K562 (cell line): ENCODE results near the gene SHISAL1. TPM values are rescaled to one million over a fixed set of nuclear protein-coding genes. Genes with fewer than 3 reads are reported as not detected.

Source experiments
- ATAC-seq: fragments of 200-7000 bp; cut with Tn5 transposase; 3 replicates; pipeline ENCODE4 v1.9.1; 2020; ENCODE audit warnings: moderate library complexity
- BruUV-seq: library from RNA; stranded (reverse); fragments of 400-500 nt; replicated peaks from 2 replicates; lab custom pipeline; 2021; lab: Mats Ljungman, UMichigan
- CTCF ChIA-PET: fragments of 300-600 bp; formaldehyde crosslinking; extraction: SDS; loops from one replicate; lab custom pipeline; 2021; ENCODE audit warnings: low intra/inter-chr PET ratio; lab: Yijun Ruan, JAX
- POLR2A ChIA-PET: fragments of 300-600, 350-650 bp; sonication (Branson Sonifier 250); formaldehyde crosslinking; extraction: SDS; loops from one replicate; lab custom pipeline; 2021; ENCODE audit warnings: antibody characterized with exemption, inconsistent platforms; lab: Yijun Ruan, JAX
- DNase-seq, 4 experiments: peaks; one replicate each; pipeline versions ENCODE4 v3.0.0 to v3.0.0-alpha.2; 2011 to 2018; ENCODE audit warnings: low spot score in 3 of 4, mixed read lengths in 3 of 4; ENCODE audit errors: extremely low read depth in 1 of 4
- FAIRE-seq: peaks from 2 replicates; lab custom pipeline; 2011; peaks lifted over from hg19 to GRCh38; lab: Jason Lieb, UNC
- H2AFZ ChIP-seq: 2 replicates; pipeline ENCODE4 v1.6.0; 2011; ENCODE audit warnings: low read depth, low read length, control low read depth, inconsistent platforms
- H3K27ac ChIP-seq: fragments of 200-600 bp; 3 replicates; pipeline ENCODE4 v1.8.0; 2011; ENCODE audit warnings: low read depth, mild to moderate bottlenecking, control low read depth, inconsistent platforms, low read length, moderate library complexity, mixed read lengths; ENCODE audit errors: extremely low read depth
- H3K27me3 ChIP-seq, 2 experiments: fragments of 300-600 bp in 1 of 2; 2 replicates in 1 of 2; 3 replicates in 1 of 2; pipeline versions ENCODE4 v1.6.0 to v1.8.0; 2011; ENCODE audit warnings: inconsistent platforms in 2 of 2, low read length in 2 of 2, mild to moderate bottlenecking in 1 of 2, mixed read lengths in 1 of 2, moderate library complexity in 1 of 2; ENCODE audit not compliant: control insufficient read depth in 2 of 2, insufficient read depth in 2 of 2
- H3K36me3 ChIP-seq: fragments of 300-600 bp; 3 replicates; pipeline ENCODE4 v1.8.0; 2011; ENCODE audit warnings: mild to moderate bottlenecking, low read length, inconsistent platforms; ENCODE audit not compliant: control insufficient read depth, insufficient read depth
- H3K4me1 ChIP-seq, 2 experiments: fragments of 200-600 bp in 1 of 2; replicated peaks in 1 of 2; 2 replicates in 1 of 2; 3 replicates in 1 of 2; pipeline versions ENCODE4 v1.5.1 to v1.8.0; 2011; ENCODE audit warnings: inconsistent platforms in 2 of 2, low read length in 2 of 2, mild to moderate bottlenecking in 1 of 2, mixed read lengths in 1 of 2, moderate library complexity in 1 of 2; ENCODE audit not compliant: control insufficient read depth in 2 of 2, insufficient read depth in 2 of 2
- H3K4me2 ChIP-seq: 2 replicates; pipeline ENCODE4 v1.6.1; 2011; ENCODE audit warnings: low read length, control low read depth, inconsistent platforms, mixed read lengths; ENCODE audit not compliant: insufficient read depth
- H3K4me3 ChIP-seq: fragments of 200-600 bp; sonication (generic), shearing (Covaris generic); 2 replicates; pipeline ENCODE4 v1.5.1; 2016; ENCODE audit warnings: control low read depth, inconsistent platforms
- H3K79me2 ChIP-seq: fragments of 200-600 bp; 3 replicates; pipeline ENCODE4 v1.8.0; 2011; ENCODE audit warnings: low read length, inconsistent platforms; ENCODE audit not compliant: control insufficient read depth, insufficient read depth
- H3K9ac ChIP-seq, 2 experiments: 2 replicates each; pipeline versions ENCODE4 v1.6.0 to v1.6.1; 2011; ENCODE audit warnings: low read depth in 2 of 2, low read length in 2 of 2, control low read depth in 1 of 2, inconsistent platforms in 1 of 2, mild to moderate bottlenecking in 1 of 2, mixed read lengths in 1 of 2; ENCODE audit not compliant: insufficient read depth in 1 of 2
- H3K9me1 ChIP-seq: one replicate; pipeline ENCODE4 v1.6.0; 2011; ENCODE audit warnings: inconsistent platforms, mild to moderate bottlenecking, low read length, moderate library complexity; ENCODE audit not compliant: control insufficient read depth, insufficient read depth
- H3K9me3 ChIP-seq: replicated peaks from 2 replicates; pipeline ENCODE4 v1.5.1; 2011; ENCODE audit warnings: low read depth, low read length, inconsistent platforms; ENCODE audit not compliant: control insufficient read depth, insufficient read depth
- H4K20me1 ChIP-seq: replicated peaks from 2 replicates; pipeline ENCODE4 v1.6.1; 2011; ENCODE audit warnings: low read length, inconsistent platforms, mixed read lengths; ENCODE audit not compliant: control insufficient read depth, insufficient read depth
- CBFB ChIP-seq: sonication (generic); formaldehyde crosslinking; IDR thresholded peaks from 2 replicates; pipeline ENCODE4 v1.4.0; 2020; ENCODE audit warnings: mild to moderate bottlenecking, missing genetic modification reagents
- FOXK2 ChIP-seq, 2 experiments: fragments of 450-650 bp; IDR thresholded peaks in 1 of 2; conservative IDR thresholded peaks in 1 of 2; 2 replicates each; pipeline ENCODE4 v1.6.1; 2016; ENCODE audit warnings: low read depth in 2 of 2, mild to moderate bottlenecking in 1 of 2
- MAFK ChIP-seq: IDR thresholded peaks from 2 replicates; pipeline ENCODE4 v1.6.1; 2011; ENCODE audit warnings: low read length, improper control_type of control experiment
- NFYB ChIP-seq: IDR thresholded peaks from 2 replicates; pipeline ENCODE4 v1.6.1; 2011; ENCODE audit warnings: mild to moderate bottlenecking, moderate library complexity; ENCODE audit not compliant: insufficient read length; ENCODE audit errors: extremely low read depth
- NR2C1 ChIP-seq, 2 experiments: fragments of 450-650 bp; IDR thresholded peaks; 2 replicates each; pipeline ENCODE4 v1.6.1; 2017; ENCODE audit warnings: mild to moderate bottlenecking in 2 of 2, antibody characterized with exemption in 1 of 2, inconsistent platforms in 1 of 2, missing compliant biosample characterization in 1 of 2, missing genetic modification characterization in 1 of 2
- NUFIP1 ChIP-seq: fragments of 450-650 bp; IDR thresholded peaks from 2 replicates; pipeline ENCODE4 v1.6.1; 2018; ENCODE audit not compliant: partially characterized antibody
- PHF21A ChIP-seq: fragments of 450-650 bp; IDR thresholded peaks from 2 replicates; pipeline ENCODE4 v1.6.1; 2017; ENCODE audit warnings: low read depth, borderline replicate concordance
- POLR2H ChIP-seq: IDR thresholded peaks from 2 replicates; pipeline ENCODE4 v1.6.1; 2016; ENCODE audit warnings: missing genetic modification characterization, low read depth, mild to moderate bottlenecking, control low read depth, missing compliant biosample characterization, moderate library complexity
- SNIP1 ChIP-seq: fragments of 450-650 bp; IDR thresholded peaks from 2 replicates; pipeline ENCODE4 v1.7.1; 2017; ENCODE audit warnings: low read depth, mild to moderate bottlenecking
- SRSF1 ChIP-seq: fragments of 200-400 bp; formaldehyde crosslinking; IDR thresholded peaks from 2 replicates; pipeline ENCODE4 v1.6.1; 2017; ENCODE audit warnings: mild to moderate bottlenecking, low read depth, low read length, moderate library complexity
- TSC22D4 ChIP-seq: fragments of 450-650 bp; IDR thresholded peaks from 2 replicates; pipeline ENCODE4 v1.6.1; 2016; ENCODE audit warnings: missing genetic modification characterization, missing biosample characterization, control low read depth
- YY1 ChIP-seq, 3 experiments: IDR thresholded peaks; 2 replicates each; pipeline ENCODE4 v1.6.1; 2011; ENCODE audit warnings: low read length in 2 of 3, mild to moderate bottlenecking in 2 of 3, moderate library complexity in 2 of 3, borderline replicate concordance in 1 of 3, control low read depth in 1 of 3, low read depth in 1 of 3; ENCODE audit not compliant: insufficient read depth in 3 of 3, insufficient replicate concordance in 2 of 3, control insufficient read depth in 1 of 3, insufficient read length in 1 of 3; ENCODE audit errors: extremely low read depth in 1 of 3
- ZBED1 ChIP-seq: IDR thresholded peaks from 2 replicates; pipeline ENCODE4 v1.6.1; 2014
- ZC3H11A ChIP-seq: IDR thresholded peaks from 2 replicates; pipeline ENCODE4 v1.6.1; 2012; ENCODE audit warnings: low read depth, low read length, improper control_type of control experiment
- in situ Hi-C: fragments of 300-500 bp; cut with MboI; formaldehyde crosslinking; loops from 4 replicates; pipeline ENCODE4 v1.15.0; 2018; ENCODE audit warnings: inconsistent platforms, mixed read lengths
- intact Hi-C: fragments of 100-400 bp; cut with micrococcal nuclease; formaldehyde crosslinking; loops from 2 replicates; pipeline ENCODE4 v1.14.2; 2022
- polyA plus RNA-seq, 8 experiments: library from polyadenylated mRNA; depleted of rRNA in 4 of 8; stranded (reverse) in 5 of 8; unstranded in 3 of 8; fragments of >200 nt; fragmentation: Nextera tagmentation in 2 of 8; fragmentation: Illumina TruSeq in 1 of 8; extraction: Ambion mirVana in 2 of 8; extraction: Trizol in 1 of 8; gene quantifications; 2 replicates each; pipeline versions ENCODE4 v1.2.1 to v1.2.3, GENCODE V29; 2011 to 2014; ENCODE audit warnings: inconsistent platforms in 1 of 8, missing spikeins in 1 of 8
- total RNA-seq, 7 experiments: library from RNA; depleted of rRNA in 6 of 7; stranded (reverse); fragments of >200 nt in 6 of 7; fragmentation: Illumina TruSeq in 2 of 7; extraction: Trizol in 2 of 7; gene quantifications; 2 replicates each; pipeline versions ENCODE4 v1.2.1 to v1.2.3, GENCODE V29; 2011 to 2021; ENCODE audit warnings: low replicate concordance in 1 of 7
- TF ChIP-seq, protein P1 (sequence below): sonication (generic); formaldehyde crosslinking; IDR thresholded peaks from 2 replicates; pipeline ENCODE4 v1.8.1; 2022; ENCODE audit warnings: missing genetic modification reagents
- TF ChIP-seq, protein P2 (sequence below): sonication (generic); formaldehyde crosslinking; IDR thresholded peaks from 2 replicates; pipeline ENCODE4 v1.8.0; 2022; ENCODE audit warnings: mild to moderate bottlenecking, missing genetic modification reagents

SHISAL1 gene
- total and polyA plus RNA-seq, 9 of the 15 experiments (the other 6 are each of a cell fraction or from before 2014, with no cell fraction given), result not detected

DNA sequence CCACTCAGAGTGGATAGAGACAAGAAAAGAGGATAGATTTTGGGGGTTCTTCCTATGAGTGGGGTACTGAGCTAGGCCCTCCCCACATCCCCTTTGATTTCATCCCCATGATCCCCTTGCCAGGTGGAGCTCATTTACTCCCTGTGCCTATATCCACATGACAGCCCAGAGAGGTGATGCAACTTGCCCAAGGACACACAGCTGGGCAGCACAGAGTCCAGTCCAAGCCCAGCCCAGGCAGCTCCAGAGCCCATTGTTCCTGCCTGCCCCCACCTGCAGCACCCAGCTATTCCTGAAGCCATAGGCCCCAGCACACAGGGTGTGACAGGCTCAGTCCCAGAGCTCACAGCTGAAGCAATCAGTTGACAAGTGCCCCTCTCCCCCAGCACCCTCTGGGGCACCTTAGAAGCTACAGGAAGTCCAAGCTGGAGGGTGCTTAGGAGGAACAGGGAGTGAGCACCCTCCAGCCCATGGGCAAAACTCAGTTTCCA lies 41.7 kb downstream of the SHISAL1 start:
- H3K36me3 ChIP-seq, result no peaks in the 10 kb centered on the region
- ChIA-PET CTCF (no interaction called here), POLR2A (no interaction called here)
- no peak for FAIRE-seq
- no peak for DNase-seq
- ATAC-seq, result no peak
- BruUV-seq, result no TSS peak
- no peak overlapping the region for H2AFZ ChIP-seq
- H3K9me1 ChIP-seq, result no peaks in the 10 kb centered on the region
- H3K9ac ChIP-seq, result no peak overlapping the region
- no peaks in the 10 kb centered on the region for H3K9me3 ChIP-seq
- H3K27me3 ChIP-seq, result peaks cover 8 to 31% of the 10 kb centered on the region in 2 experiments; a peak in 3 of 5 replicates
- no peak overlapping the region for H3K4me3 ChIP-seq
- no peak overlapping the region for H3K4me2 ChIP-seq
- H3K27ac ChIP-seq, result no peak overlapping the region
- intact Hi-C loops, result loop anchor here (5.0 kb wide), 1 partner anchor 259 kb away; no protein-coding TSS in a partner anchor
- no peaks in the 10 kb centered on the region for H3K79me2 ChIP-seq
- no peaks in the 10 kb centered on the region for H3K4me1 ChIP-seq
- TF ChIP-seq FOXK2 (conservative IDR thresholded peaks at IDR 0.05 in 1 of 2, IDR thresholded peaks at IDR 0.05 in 1 of 2; ENCODE audit: low read depth in 2 of 2), result no peak
- no peak for TF ChIP-seq SRSF1
- TF ChIP-seq PHF21A, result no peak
- TF ChIP-seq POLR2H (tag), result no peak
- no peak for TF ChIP-seq CBFB (CRISPR knock-in tag)
- TF ChIP-seq SNIP1, result no peak
- TF ChIP-seq, protein P1, sequence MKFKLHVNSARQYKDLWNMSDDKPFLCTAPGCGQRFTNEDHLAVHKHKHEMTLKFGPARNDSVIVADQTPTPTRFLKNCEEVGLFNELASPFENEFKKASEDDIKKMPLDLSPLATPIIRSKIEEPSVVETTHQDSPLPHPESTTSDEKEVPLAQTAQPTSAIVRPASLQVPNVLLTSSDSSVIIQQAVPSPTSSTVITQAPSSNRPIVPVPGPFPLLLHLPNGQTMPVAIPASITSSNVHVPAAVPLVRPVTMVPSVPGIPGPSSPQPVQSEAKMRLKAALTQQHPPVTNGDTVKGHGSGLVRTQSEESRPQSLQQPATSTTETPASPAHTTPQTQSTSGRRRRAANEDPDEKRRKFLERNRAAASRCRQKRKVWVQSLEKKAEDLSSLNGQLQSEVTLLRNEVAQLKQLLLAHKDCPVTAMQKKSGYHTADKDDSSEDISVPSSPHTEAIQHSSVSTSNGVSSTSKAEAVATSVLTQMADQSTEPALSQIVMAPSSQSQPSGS (CRISPR knock-in tag), result no peak
- no peak for TF ChIP-seq ZC3H11A
- no peak for TF ChIP-seq NFYB
- no peak for TF ChIP-seq NUFIP1
- TF ChIP-seq TSC22D4, result no peak
- no peak for TF ChIP-seq NR2C1 (IDR thresholded peaks at IDR 0.05)
- TF ChIP-seq NR2C1 (tag; IDR thresholded peaks at IDR 0.05), result no peak
- no peak for TF ChIP-seq YY1 (IDR thresholded peaks at IDR 0.05; ENCODE audit: borderline replicate concordance in 1 of 3, control insufficient read depth in 1 of 3, extremely low read depth in 1 of 3, insufficient read depth in 3 of 3, insufficient read length in 1 of 3, insufficient replicate concordance in 2 of 3, low read depth in 1 of 3, low read length in 2 of 3)
- no peak for TF ChIP-seq MAFK
- TF ChIP-seq ZBED1, result no peak
- TF ChIP-seq, protein P2, sequence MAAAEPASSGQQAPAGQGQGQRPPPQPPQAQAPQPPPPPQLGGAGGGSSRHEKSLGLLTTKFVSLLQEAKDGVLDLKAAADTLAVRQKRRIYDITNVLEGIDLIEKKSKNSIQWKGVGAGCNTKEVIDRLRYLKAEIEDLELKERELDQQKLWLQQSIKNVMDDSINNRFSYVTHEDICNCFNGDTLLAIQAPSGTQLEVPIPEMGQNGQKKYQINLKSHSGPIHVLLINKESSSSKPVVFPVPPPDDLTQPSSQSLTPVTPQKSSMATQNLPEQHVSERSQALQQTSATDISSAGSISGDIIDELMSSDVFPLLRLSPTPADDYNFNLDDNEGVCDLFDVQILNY, result no peak
- H4K20me1 ChIP-seq, result no peaks in the 10 kb centered on the region
- in situ Hi-C loops, result no loop called here
